ENCODE data around the gene SLC15A4. TPM values are rescaled to one million over a fixed set of nuclear protein-coding genes. Genes with fewer than 3 reads are reported as not detected.

SLC15A4 gene
- total and polyA plus RNA-seq, 2 of the 4 experiments (the other 2 are of a cell fraction) = 15.4 to 21.9 TPM

GRCh38 chr12:128842579-128842978 is 18.8 kb upstream of the SLC15A4 start:
- Histone ChIP-seq H2AK5ac (ENCODE audit: low read depth, low read length) (no peak overlapping the region), H3K56ac (ENCODE audit: extremely low read depth, insufficient read depth, low read length) (no peak overlapping the region), H3K36me3 (ENCODE audit: control insufficient read depth, insufficient read depth, low read length) (no peaks in the 10 kb centered on the region), H3K27me3 (ENCODE audit: control insufficient read depth, insufficient read depth, low read length) (no peaks in the 10 kb centered on the region), H3K4me1 (ENCODE audit: control insufficient read depth, insufficient read depth, low read length) (no peaks in the 10 kb centered on the region), H2AFZ (replicated peaks; ENCODE audit: low read length, poor library complexity) (no peak overlapping the region), H3K9me1 (ENCODE audit: insufficient read depth, low read length) (no peaks in the 10 kb centered on the region), H3K27ac (ENCODE audit: insufficient read depth, low read length) (no peak overlapping the region), H4K5ac (ENCODE audit: low read depth, low read length) (no peak overlapping the region), H3K9ac (ENCODE audit: low read depth, low read length) (no peak overlapping the region), H3K23ac (ENCODE audit: low read depth, low read length) (no peak overlapping the region), H3K4me2 (ENCODE audit: low read depth, low read length) (no peak overlapping the region), H2BK5ac (ENCODE audit: low read depth, low read length, poor library complexity, severe bottlenecking) (no peak overlapping the region), H4K20me1 (ENCODE audit: insufficient read depth, low read length) (no peaks in the 10 kb centered on the region), H2BK15ac (ENCODE audit: low read depth, low read length) (no peak overlapping the region), H2AK9ac (replicated peaks; ENCODE audit: low read depth, low read length, poor library complexity) (no peak overlapping the region), H2BK20ac (ENCODE audit: low read depth, low read length) (no peak overlapping the region), H3K18ac (ENCODE audit: low read depth, low read length) (no peak overlapping the region), H3K4me3 (ENCODE audit: insufficient read depth, low read depth, low read length) (no peak overlapping the region), H2BK120ac (ENCODE audit: low read depth, low read length) (no peak overlapping the region), H3K9me3 (ENCODE audit: control insufficient read depth, insufficient read depth, low read length) (no peaks in the 10 kb centered on the region; the same call in 1 of the 2 replicates), H3K14ac (replicated peaks; ENCODE audit: low read depth, low read length) (no peak overlapping the region), H3K79me1 (ENCODE audit: low read depth in 1 of 2, low read length in 2 of 2) (no peaks in the 10 kb centered on the region), H3K4ac (ENCODE audit: low read depth, low read length) (no peak overlapping the region), H4K91ac (ENCODE audit: insufficient read depth, low read depth, low read length) (no peak overlapping the region), H4K8ac (ENCODE audit: low read depth in 2 of 2, low read length in 2 of 2) (no peak overlapping the region)
- ATAC-seq (ENCODE audit: low read depth) (no peak), DNase-seq (no peak)
- BruUV-seq (replicated peaks) = no TSS peak
- POLR2A ChIA-PET (ENCODE audit: unreplicated experiment) = no interaction called here
- CTCF ChIA-PET = no interaction called here
- WGBS, 2 experiments (ENCODE audit: extremely low coverage in 2 of 2, insufficient read length in 1 of 2) = 60% methylated on average over 2 of the region's 11 CpGs; no CpG with 5 or more reads in 1 of the 2 experiments
- no peak for TF ChIP-seq BHLHE40 (IDR thresholded peaks at IDR 0.05; ENCODE audit: low read depth, low read length)
- no peak for TF ChIP-seq FOS (IDR thresholded peaks at IDR 0.05; ENCODE audit: low read depth, low read length)
- no peak for TF ChIP-seq CTCF (conservative IDR thresholded peaks at IDR 0.05; ENCODE audit: low read depth, low read length)
- TF ChIP-seq ELK1 (IDR thresholded peaks at IDR 0.05; ENCODE audit: borderline replicate concordance, low read depth, low read length) = no peak
- no peak for TF ChIP-seq MAZ (IDR thresholded peaks at IDR 0.05; ENCODE audit: borderline replicate concordance, low read depth, low read length)
- in situ Hi-C loops (cut with MboI; ENCODE audit: low sequenced_read_pairs) (no loop called here), intact Hi-C loops (cut with micrococcal nuclease) (no loop called here), dilution Hi-C loops (cut with HindIII; ENCODE audit: low sequenced_read_pairs, unreplicated experiment) (no loop called here)

Measured in IMR-90 (cell line).